Measurements from ENCODE around the gene UGT1A3.

Gene UGT1A3

GRCh38 chr2:233819884-233820773, 91.3 kb downstream of the UGT1A3 start:
- no peak overlapping the region for H3K4me3 ChIP-seq (ENCODE audit: low read depth, low read length)
- TF ChIP-seq CTCF (IDR thresholded peaks at IDR 0.05; ENCODE audit: insufficient read depth, low read depth, low read length, missing control alignments), result no peak
- DNase-seq (ENCODE audit: low read depth), result no peak

GRCh38 chr2:233820774-233821105, 91.9 kb downstream of the UGT1A3 start:
- H3K4me3 ChIP-seq (ENCODE audit: low read depth, low read length), result no peak overlapping the region
- no peak for TF ChIP-seq CTCF (IDR thresholded peaks at IDR 0.05; ENCODE audit: insufficient read depth, low read depth, low read length, missing control alignments)
- DNase-seq (ENCODE audit: low read depth), result no peak

- TF ChIP-seq CTCF (IDR thresholded peaks at IDR 0.05; ENCODE audit: insufficient read depth, low read depth, low read length, missing control alignments), result no peak
- no peak for DNase-seq (ENCODE audit: low read depth)
- no peak overlapping the region for H3K4me3 ChIP-seq (ENCODE audit: low read depth, low read length)
Observed at GRCh38 chr2:233821196-233821595, 92.4 kb downstream of the UGT1A3 start.

GRCh38 chr2:233821709-233822100, 92.9 kb downstream of the UGT1A3 start:
- no peak overlapping the region for H3K4me3 ChIP-seq (ENCODE audit: low read depth, low read length)
- DNase-seq (ENCODE audit: low read depth), result no peak
- no peak for TF ChIP-seq CTCF (IDR thresholded peaks at IDR 0.05; ENCODE audit: insufficient read depth, low read depth, low read length, missing control alignments)

GRCh38 chr2:233822101-233822771, 93.4 kb downstream of the UGT1A3 start:
- no peak for DNase-seq (ENCODE audit: low read depth)

More at GRCh38 chr2:233822101-233822771, 93.4 kb downstream of the UGT1A3 start:
- no peak for TF ChIP-seq CTCF (IDR thresholded peaks at IDR 0.05; ENCODE audit: insufficient read depth, low read depth, low read length, missing control alignments)
- no peak overlapping the region for H3K4me3 ChIP-seq (ENCODE audit: low read depth, low read length)
